ENCODE data around the gene BTBD17.

Gene BTBD17

DNA sequence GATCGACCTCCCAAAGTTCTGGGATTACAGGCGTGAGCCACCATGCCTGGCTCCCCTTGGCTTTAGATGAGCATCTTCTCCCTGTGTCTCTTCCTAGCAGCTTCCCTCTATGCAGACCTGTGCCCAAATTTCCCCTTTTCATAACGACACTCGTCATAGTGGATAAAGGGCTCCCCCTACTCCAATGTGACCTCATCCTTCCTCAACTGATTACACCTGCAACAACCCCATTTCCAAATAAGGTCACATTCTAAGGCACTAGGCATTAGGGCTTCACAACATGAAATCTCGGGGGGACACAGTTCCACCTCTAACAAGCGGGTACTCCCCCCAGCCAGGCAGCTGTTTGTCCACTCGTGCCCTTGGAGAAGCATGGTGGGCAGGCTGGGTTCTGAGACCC lies 25.4 kb downstream of the BTBD17 start:
- no peak for TF ChIP-seq SIN3A (IDR thresholded peaks at IDR 0.05; ENCODE audit: borderline replicate concordance, insufficient read depth, low read length)
- no peak for TF ChIP-seq FOXP2 (optimal IDR thresholded peaks at IDR 0.05; ENCODE audit: borderline replicate concordance, extremely low read depth, extremely low read length, insufficient read depth)
- TF ChIP-seq POLR2AphosphoS5 (IDR thresholded peaks at IDR 0.05; ENCODE audit: low read depth, low read length): no peak
- TF ChIP-seq REST (IDR thresholded peaks at IDR 0.05; ENCODE audit: insufficient read depth in 1 of 2, low read depth in 2 of 2, low read length in 2 of 2): no peak
- no peak for TF ChIP-seq TAF1 (IDR thresholded peaks at IDR 0.05; ENCODE audit: borderline replicate concordance, insufficient read depth, low read length)

DNA sequence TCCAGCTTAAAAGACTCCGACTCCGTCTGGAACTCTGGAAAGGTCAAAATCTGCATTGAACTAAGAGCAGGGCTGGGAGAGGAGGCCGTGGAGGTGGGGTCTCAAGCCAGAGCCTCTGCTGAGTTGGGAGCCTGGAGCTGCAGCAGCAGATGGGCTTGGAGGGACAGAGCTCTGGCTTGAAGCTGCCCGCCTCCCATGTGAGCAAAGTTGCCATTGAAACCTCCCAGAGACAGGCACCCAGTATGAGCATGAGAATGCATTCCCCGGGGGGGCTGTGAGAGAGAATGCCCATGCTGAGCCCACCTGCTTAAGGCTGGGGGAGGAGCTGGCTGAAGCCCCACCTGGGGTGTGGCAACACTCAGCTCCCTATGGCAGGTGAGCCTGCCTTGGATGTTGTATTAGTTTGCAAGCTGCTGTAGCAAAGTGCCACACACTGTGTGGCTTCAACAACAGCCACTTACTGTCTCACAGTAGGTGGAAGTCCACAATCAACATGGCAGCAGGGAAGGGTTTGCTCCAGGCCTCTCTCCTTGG lies 26.1 kb downstream of the BTBD17 start:
- TF ChIP-seq SIN3A (IDR thresholded peaks at IDR 0.05; ENCODE audit: borderline replicate concordance, insufficient read depth, low read length): no peak
- no peak for TF ChIP-seq TAF1 (IDR thresholded peaks at IDR 0.05; ENCODE audit: borderline replicate concordance, insufficient read depth, low read length)
- no peak for TF ChIP-seq FOXP2 (optimal IDR thresholded peaks at IDR 0.05; ENCODE audit: borderline replicate concordance, extremely low read depth, extremely low read length, insufficient read depth)
- no peak for TF ChIP-seq REST (IDR thresholded peaks at IDR 0.05; ENCODE audit: insufficient read depth in 1 of 2, low read depth in 2 of 2, low read length in 2 of 2)
- no peak for TF ChIP-seq POLR2AphosphoS5 (IDR thresholded peaks at IDR 0.05; ENCODE audit: low read depth, low read length)

- TF ChIP-seq SIN3A (IDR thresholded peaks at IDR 0.05; ENCODE audit: borderline replicate concordance, insufficient read depth, low read length): no peak
- TF ChIP-seq REST (IDR thresholded peaks at IDR 0.05; ENCODE audit: insufficient read depth in 1 of 2, low read depth in 2 of 2, low read length in 2 of 2): no peak
Measured at GRCh38 chr17:74334393-74335039, 27.2 kb downstream of the BTBD17 start.

- no peak for TF ChIP-seq POLR2AphosphoS5 (IDR thresholded peaks at IDR 0.05; ENCODE audit: low read depth, low read length)
- no peak for TF ChIP-seq TAF1 (IDR thresholded peaks at IDR 0.05; ENCODE audit: borderline replicate concordance, insufficient read depth, low read length)
- TF ChIP-seq SIN3A (IDR thresholded peaks at IDR 0.05; ENCODE audit: borderline replicate concordance, insufficient read depth, low read length): no peak
- TF ChIP-seq FOXP2 (optimal IDR thresholded peaks at IDR 0.05; ENCODE audit: borderline replicate concordance, extremely low read depth, extremely low read length, insufficient read depth): no peak
- TF ChIP-seq REST (IDR thresholded peaks at IDR 0.05; ENCODE audit: insufficient read depth in 1 of 2, low read depth in 2 of 2, low read length in 2 of 2): no peak
Measured at GRCh38 chr17:74332763-74333283, 28.8 kb downstream of the BTBD17 start.
